Activated CD4-positive, alpha-beta T cell treated with anti-CD3 and anti-CD28 coated beads for 24 hours (primary cell): ENCODE measurements around the gene NBEAL1.
"Not testable (repeated sequence)": the region's sequence is repeated elsewhere in the genome, so short reads cannot be mapped to it uniquely, and the experiment has no call there.

Experiments
- DNase-seq, 2 donors: peaks; one replicate each; pipeline ENCODE4 v3.0.0-alpha.2; 2020; ENCODE audit warnings: low read depth in 2 of 2

The NBEAL1 gene

DNA sequence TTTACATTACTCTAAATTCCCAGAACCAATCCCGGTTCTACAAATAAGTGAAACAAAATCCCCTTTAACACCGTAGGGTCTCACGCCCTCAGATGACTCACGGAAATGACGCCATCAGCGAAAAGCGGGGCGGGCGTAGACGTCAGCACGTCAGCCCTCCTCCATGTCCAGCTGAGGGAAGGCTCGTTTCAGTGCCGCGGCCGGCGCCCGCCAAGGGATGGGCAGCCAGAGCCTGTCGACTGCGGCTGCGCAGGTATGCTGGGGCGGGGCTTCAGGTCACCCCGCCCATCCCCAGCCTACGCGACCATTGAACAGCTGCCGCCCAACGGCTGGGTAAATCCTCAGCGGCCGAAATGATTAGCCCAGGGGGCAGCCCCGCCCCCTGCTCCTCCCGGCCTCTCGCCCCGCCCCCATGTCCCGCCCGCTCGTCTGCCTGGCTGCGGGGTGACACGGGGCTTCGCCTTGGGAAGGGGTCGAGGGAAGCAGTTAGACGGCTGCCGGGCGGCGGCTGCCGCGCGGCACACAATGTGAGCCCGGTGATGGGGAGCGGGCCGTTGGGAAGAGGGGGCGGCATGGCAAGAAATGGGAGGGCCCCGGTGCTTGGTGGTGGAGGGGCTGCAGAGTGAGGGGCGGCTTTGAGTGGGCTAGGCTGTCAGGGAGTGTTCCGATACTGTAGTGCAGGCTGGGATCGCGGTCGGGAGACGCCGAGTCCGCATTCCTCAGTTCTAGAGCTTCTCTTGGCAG is at the start of gene NBEAL1:
Gene NBEAL1 (plus strand): TSS at position 420 of the 744 bp plus-strand sequence. CDS start 1,510 bp downstream, outside the sequence.
- DNase-seq: peak; percentile 91 to 92

- DNase-seq: peak in 1 of 2 donors; percentile 1
Observed at GRCh38 chr2:202965810-202966460, 48.7 kb upstream of the NBEAL1 start.

GRCh38 chr2:202969404-202969803 is 45.3 kb upstream of the NBEAL1 start:
- not testable (repeated sequence) for DNase-seq

DNA sequence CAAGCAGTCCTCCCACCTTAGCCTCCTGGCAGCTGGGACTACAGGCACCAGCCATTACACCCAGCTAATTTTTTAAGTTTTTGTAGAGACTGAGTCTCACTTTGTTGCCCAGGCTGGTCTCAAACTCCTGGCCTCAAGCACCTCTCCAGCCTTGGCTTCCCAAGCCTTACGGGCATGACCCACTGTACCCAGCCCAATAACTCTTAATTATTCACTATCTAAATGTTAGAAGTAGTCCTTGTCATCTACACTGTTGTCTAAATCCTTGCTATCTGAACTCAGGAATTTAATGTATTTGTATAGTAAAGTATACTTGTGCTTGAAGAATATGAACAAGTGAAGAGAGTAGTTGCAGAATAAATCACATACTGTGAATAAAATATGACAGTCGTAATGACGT is 37.9 kb upstream of the NBEAL1 start:
- DNase-seq: no peak

DNA sequence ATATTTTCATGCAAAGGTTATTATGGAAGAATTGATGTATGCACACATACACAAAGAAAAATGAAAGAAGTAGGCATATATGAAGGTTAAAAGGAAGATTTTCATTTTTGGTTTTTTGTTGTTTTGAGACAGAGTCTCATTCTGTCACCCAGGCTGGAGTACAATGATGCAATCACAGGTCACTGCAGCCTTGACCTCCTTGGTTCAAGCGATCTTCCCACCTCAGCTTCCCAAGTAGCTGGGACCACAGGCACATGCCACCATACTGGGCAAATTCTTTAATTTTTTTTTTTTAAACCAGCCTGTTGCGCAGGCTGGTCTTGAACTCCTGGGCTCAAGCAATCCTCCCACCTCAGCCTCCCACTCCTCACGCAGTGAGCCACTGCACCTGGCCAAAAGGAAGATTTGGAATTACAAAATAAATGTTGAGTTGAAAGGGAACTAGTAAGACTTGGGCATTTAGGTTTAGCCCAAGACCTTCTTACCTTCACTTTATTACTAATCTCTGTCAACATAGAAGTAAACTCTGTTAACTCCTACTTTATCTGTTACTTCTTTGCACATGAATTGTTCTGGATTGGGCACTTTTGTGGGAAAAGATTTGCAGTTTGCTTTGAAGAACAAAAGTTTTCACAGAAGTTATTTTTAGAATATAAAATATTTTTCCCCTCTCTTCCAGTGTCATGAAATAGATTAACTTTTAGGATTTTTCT is 31.7 kb upstream of the NBEAL1 start:
- no peak for DNase-seq

GRCh38 chr2:202989749-202990148 is 24.9 kb upstream of the NBEAL1 start:
- DNase-seq: no peak

DNA sequence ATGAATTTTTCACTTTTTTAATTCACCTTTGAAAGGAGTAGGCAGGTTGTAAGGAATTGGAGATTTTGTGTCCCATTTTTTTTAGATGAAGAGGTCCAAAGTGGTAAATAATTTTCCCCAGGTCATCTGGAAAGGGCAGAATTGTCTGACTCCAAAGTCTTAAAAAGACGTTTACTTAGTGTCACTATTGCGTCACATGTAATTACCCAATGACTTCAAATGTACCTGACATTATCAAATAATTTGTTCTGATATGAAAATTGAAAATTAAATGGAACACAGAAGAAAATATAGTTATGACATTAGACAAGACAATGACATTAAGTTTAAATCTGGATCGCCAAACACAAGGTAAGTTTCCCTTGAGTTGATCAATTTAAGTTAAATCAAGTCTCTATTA is 24.2 kb upstream of the NBEAL1 start:
- DNase-seq: no peak

DNA sequence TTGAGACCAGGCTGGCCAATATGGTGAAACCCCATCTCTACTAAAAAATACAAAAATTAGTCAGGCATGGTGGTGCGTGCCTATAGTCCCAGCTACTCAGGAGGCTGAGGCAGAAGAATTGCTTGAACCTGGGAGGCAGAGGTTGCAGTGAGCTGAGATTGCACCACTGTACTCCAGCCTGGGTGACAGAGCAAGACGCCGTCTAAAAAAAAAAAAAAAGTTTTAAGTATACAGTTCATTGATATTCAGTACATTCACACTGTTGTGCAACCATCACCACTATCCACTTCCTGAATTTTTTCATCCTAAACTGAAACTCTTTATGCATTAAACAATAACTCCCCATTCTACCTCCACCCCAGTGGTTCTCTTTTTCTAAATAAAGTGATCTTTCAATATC is 17.6 kb upstream of the NBEAL1 start:
- DNase-seq: not testable (repeated sequence)

- DNase-seq: no peak
Observed at GRCh38 chr2:203002054-203002821, 12.4 kb upstream of the NBEAL1 start.

DNA sequence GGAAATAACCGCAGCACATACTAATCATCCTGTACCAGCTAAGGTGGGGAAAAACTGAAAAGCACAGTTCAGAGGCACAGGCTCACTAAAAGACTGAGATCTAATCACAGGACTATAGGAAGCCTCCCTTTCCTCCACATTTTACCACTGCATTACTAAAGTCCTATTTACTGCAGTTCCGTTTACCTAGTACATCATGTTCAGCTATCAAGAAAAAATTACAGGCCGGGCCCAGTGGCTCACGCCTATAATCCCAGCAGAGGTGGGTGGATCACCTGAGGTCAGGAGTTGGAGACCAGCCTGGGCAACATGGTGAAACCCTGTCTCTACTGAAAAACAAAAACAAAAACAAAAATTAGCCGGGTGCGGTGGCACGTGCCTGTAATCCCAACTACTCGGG is 11.0 kb upstream of the NBEAL1 start:
- DNase-seq: no peak

- no peak for DNase-seq
Observed at GRCh38 chr2:203016716-203017115, 2.0 kb downstream of the NBEAL1 start.

DNA sequence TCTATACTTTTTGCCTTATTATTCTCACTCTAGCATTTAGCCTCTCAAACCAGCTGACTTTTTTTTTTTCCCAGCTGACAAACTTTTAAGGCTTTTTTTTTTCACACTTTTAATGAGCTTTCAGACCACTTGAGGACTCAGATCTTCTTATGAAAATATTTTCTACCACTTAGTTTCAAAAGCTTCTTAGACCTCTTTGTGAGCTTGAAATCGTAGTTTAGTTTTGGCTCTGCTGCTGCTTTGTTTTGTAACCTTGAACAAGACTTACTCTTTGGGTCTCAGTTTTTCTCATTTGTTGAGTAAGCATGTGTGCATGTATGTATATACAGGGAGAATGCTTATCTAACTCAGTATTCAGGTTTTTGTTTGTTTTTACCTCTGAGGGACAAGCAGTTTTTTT is 3.5 kb downstream of the NBEAL1 start:
- DNase-seq: no peak

DNA sequence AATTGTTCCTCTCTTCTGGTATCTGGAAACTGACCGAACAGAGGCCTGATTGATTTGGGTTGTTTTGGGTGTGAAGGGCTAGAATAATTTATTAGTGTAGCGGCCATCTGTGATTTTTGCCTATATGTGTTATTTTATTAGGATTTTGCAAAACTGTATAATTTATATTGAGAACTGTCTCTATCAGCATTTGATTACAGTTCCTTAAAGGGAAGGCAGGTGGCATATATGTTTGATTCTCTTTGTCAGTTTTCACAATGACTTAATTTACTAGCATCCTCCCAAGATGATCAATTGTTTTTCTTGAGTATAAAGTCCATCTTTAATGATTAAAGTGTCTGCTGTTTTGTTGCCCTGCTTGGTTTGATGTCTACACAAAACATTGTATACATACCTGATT is 4.5 kb downstream of the NBEAL1 start:
- DNase-seq: no peak

DNA sequence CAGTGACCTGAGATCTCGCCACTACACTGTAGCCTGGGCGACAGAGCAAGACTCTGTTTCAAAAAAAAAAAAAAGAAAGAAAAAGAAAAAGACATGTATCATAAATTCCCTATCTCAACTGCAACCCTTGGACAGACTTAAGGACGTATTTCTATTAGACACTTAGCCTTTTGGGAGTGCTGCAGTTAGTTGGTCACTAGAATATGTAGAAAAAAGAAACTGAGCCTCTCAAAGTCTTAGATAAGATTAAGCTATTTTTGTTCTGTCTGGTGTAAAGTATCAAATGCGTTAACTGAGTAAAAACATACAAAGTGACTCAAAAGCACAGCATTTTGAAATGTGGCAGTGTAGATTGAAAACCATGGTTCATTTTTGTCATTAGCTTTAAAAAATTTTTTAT is 7.3 kb downstream of the NBEAL1 start:
- no peak for DNase-seq

- no peak for DNase-seq
Observed at GRCh38 chr2:203022751-203023150, 8.1 kb downstream of the NBEAL1 start.

GRCh38 chr2:203025592-203025991 is 10.9 kb downstream of the NBEAL1 start:
- DNase-seq: no peak

GRCh38 chr2:203030545-203030944 is 15.9 kb downstream of the NBEAL1 start:
- no peak for DNase-seq

DNA sequence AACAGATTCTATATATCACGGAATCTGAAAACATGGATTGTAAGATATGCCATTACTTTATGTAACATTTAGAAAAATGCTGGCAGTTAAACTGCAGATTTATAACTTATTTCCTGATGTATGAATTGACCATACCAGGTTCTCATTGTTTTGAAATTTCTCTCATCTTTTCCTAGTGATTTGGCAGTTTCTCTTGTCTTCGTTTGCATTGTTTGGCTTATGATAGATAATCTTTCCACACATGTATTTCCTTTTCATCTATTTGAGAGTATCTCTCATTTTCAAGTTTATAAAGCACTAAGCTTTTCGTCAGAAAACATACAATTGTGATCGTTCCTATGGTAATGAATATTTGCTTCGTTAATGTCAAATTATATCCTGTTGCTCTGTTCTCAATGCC is 16.3 kb downstream of the NBEAL1 start:
- DNase-seq: no peak

DNA sequence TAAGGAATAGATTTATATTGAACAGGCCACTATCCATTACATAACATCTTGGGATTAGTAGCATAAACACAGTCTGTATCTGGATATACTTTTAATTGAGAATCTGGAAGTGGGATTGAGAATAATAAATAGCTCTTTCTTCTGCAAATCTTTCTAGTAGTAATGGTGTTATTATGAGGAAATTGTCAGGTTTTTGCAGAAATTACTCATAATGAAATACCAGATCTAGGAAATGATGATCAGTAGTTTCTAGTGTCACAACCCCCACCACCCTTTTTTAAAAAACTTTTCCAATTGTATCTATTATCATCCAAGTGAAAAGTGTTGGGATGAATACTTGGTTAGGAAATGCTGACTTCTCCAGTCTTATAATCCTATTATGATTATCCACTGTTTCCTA is 18.7 kb downstream of the NBEAL1 start:
- DNase-seq: no peak

DNA sequence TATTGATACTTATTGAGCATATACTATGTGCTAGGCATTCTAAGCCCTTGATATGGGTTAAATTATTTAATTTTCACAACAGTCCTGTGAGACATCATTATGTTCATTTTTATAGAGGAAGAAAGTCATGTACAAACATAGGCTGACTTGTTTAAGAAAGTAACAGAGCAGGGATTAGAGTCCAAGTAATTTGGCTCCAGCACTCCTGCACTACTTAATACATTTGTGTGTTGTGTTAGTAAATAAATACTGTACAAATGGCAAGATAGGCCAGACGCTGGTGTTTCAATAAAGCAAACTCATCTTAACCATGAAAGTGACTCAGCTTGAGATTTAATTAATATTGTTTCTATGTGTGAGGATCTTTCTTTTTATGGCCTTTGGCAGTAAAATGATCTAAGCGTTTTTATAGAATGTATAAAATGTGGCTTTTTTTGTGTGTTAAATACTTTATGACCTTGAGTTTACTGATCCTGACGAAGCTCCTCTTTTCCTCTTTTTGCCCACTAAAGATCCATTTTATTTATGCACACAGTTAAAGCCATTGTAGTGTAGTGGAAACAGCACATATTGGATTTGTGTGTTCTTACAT is 21.3 kb downstream of the NBEAL1 start:
- no peak for DNase-seq

DNA sequence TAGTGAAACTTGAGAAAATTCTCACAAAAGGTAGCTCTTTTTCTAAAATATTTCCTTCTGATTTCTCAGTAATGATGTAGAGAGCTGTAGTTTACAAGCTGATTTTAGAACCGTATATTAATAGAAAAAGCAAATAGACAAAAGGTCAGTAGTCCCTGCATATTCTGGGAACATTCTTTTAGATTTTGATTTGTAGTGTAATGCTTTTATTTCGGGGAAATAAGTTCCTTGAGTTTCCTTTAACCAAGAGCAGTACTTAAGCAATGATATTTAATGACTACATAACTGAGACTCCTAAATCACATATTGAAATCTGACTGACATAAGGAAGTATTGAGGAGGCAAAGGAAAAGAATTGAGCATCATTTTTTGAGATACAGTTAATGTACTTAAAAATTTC is 22.4 kb downstream of the NBEAL1 start:
- no peak for DNase-seq

DNA sequence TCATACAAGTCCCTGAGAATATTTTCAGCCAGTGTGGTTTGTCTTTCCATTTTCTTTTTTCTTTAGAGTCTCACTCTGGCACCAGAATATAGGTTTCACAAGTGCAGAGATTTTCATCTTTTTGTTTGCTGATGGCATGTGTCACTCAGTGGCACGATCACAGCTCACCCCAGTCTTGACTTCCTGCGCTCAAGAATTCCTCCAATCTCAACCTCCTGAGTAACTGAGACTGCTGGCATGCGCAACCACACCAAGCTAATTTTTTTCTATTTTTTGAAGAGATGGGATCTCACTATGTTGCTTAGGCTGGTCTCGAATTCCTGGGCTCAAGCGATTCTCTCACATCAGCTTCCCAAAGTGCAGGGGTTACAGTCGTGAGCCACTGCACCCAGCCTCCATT is 23.9 kb downstream of the NBEAL1 start:
- DNase-seq: no peak
